ENCODE measurements around the gene TSC22D2.
A peak's percentile ranks its signal among the peaks of the same experiment; 100 is the strongest.

Gene TSC22D2

GRCh38 chr3:150408221-150409124 is at the start of gene TSC22D2:
Gene TSC22D2, plus strand, starts transcription at chr3:150408298. Its CDS starts 1,053 bp downstream, at chr3:150409351.
- DNase-seq: peak; percentile 59 to 97 (median 92)

GRCh38 chr3:150359381-150359780 is 48.7 kb upstream of the TSC22D2 start:
- DNase-seq: no peak

DNA sequence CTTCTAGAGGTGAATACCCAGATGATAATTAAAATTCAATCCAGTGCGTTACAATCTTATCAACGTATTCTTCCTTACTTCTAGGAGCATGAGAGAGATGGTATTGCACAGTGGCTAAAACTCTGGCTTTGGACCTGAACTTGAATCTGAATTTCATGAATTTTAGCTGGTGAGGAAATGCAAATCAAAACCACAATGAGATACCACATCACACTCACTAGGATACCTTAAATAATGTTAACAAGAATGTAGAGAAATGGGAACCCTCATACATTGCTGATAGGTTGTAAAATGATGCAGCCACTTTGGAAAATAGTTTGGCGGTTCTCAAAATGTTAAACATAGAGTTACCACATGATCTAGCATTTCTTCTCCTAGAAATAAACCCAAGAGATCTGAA is 47.1 kb upstream of the TSC22D2 start:
- DNase-seq: no peak

- DNase-seq: no peak
Measured at GRCh38 chr3:150362515-150363302, 45.4 kb upstream of the TSC22D2 start.

DNA sequence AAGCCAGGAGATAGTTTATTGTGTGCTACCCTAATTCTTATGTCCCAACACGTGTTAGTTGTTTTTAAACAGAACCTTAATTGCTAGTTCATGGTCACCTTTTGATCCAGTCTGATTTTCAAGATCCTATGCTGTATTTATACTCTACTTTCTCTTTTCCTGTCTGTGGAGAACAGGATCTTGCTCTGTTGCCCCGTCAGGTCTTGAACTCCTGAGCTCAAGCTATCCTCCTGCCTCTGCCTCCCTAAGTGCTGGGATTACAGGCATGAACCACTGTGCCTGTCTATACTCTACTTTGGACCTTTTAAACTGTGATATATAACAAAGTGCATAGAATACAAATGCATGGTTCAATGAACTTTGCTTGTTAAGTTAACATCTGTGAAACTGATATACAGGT is 44.7 kb upstream of the TSC22D2 start:
- DNase-seq: no peak

GRCh38 chr3:150365132-150365604 is 42.9 kb upstream of the TSC22D2 start:
- no peak for DNase-seq

- peak in 1 of 58 donors; percentile 2 for DNase-seq
Measured at GRCh38 chr3:150367757-150368156, 40.3 kb upstream of the TSC22D2 start.

- DNase-seq: peak in 22 of 58 donors; percentile 7 to 51 (median 22)
Measured at GRCh38 chr3:150370122-150370602, 37.9 kb upstream of the TSC22D2 start.

DNA sequence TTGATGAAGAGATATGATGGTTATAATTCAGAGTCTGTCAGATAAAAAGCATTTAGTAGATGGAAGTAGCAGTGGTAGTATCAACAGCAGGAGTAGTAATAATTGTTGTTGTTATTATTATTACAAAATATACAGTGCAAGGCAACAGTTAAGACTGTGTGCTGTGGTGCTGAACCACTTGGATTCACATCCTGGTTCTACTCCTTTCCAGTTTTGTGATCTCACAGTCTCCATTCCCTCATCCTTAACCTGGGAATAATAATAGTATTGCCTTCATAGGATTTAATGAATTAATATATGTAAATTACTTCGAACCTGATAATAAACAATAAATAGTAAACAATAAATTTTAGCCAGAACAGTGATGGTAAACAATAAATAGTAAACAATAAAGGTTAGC is 37.1 kb upstream of the TSC22D2 start:
- DNase-seq: no peak

DNA sequence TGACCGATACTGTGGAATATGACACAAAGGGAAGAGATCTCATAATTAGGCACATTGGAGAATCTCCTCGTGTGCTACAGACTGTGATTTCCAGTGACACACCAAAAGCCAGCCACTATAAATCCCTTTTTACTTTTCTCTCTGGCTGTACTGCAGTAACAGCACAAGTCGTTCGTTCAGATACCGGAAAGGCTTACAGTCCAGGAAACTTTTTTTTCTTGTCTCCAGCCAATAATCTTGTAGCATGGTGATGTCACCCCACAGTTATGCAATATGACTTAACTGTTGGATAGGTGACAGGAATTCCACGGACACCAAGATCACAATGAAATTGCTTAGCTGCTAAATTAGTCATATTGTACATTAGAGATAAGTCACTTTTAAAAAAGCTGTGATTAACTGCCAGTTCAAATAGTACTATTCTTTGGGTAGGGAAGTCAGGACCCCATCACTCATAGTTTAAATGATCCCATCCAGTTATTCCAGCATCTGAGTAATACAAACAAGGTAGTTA is 36.3 kb upstream of the TSC22D2 start:
- DNase-seq: peak in 7 of 58 donors; percentile 2 to 47 (median 6)

DNA sequence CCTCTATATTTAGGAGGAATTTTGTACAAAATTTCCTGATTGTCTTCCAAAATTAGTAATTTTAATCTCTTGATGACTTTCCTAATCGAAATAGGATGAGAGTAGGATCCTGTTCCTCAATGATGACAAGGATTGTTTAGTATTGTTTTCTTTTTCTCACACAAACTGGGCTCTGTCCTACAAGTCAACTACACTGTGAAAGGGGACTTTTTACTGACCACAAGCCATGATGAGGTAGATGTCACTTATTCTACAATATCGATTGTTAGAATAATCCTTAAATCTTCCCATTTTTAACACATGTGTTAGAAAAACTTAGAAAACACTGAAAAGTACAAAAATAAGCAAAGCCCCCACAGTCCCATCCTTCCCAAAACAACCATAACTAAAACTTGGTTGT is 35.8 kb upstream of the TSC22D2 start:
- no peak for DNase-seq

DNA sequence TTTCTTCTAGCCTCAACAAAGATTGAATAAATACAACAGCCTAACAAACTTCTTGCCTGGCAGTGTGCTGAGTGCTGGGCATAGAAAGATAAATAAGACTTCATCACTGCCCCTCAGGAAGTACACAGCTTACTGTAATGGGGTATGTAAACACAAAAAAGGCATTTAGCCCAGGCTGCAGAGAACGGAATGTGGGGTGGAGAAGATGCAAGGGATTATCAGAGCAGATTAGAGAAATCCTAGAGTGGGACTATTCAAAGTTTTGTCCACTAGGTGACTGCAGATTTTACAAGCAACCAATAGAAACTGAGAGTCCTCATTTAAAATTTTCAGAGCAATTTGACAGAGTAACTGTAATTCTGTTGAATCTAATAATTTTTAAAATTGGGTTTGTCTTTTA is 35.4 kb upstream of the TSC22D2 start:
- no peak for DNase-seq

- DNase-seq: no peak
Measured at GRCh38 chr3:150373234-150373875, 34.7 kb upstream of the TSC22D2 start.

DNA sequence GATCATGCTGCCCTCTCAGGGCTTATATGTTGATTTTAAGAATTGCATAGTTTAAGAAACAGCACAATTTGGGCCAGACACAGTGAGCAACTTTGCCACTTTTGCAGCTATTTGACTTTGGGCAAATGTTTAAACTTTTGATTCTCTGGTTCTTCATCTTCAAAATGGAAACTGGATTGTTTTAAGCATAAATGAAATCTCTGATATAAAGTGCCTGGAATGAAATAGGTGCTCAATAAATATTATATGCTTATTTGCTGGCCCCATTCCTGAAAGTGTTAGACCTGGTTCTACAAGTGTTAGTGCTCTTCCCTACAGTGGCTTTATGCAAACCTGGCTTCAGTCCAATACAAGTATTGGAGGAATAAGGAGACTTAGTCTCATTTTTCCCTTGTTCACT is 33.1 kb upstream of the TSC22D2 start:
- DNase-seq: no peak

DNA sequence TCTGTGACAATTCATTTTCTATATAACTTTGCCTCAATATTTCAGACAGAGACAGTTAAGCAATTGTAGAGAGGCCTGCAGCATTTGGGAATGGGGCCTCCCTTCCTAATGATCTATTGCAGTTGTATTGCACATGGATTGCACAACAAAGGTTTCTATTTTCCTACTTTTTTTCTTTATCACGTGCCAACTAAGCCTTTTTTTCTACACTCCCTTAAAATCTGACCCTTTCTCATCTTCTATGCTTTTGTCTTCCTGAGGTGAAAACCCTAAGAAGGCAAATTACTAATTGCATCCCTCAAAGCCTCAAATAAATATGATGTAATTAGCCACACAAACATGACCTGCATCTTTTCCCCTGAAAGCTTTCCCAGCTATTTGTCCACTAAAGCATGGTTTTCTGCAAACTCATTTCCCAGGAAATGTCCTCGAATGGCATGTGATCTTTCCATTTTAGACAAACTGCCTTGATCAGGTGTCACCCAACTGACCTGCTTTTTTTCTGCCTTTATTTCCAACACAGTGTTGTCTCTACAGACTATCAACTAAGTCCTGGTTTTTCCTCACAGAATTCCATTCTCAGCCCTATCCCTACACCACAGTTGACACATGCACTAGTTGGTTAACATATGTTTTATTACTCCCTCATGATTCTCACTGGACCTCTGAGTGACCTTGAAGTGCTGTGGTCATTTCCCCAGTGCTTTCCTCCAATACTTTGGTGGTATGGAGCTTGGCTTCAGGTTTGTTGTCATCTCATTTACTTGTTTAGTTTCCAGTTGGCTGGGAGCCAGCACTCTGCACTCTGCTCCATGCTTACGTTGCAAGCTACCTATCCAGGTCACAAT is 31.9 kb upstream of the TSC22D2 start:
- peak in 1 of 58 donors; percentile 2 for DNase-seq

- no peak for DNase-seq
Measured at GRCh38 chr3:150377601-150378300, 30.3 kb upstream of the TSC22D2 start.

- DNase-seq: no peak
Measured at GRCh38 chr3:150378301-150378748, 29.8 kb upstream of the TSC22D2 start.

- DNase-seq: no peak
Measured at GRCh38 chr3:150379469-150379868, 28.6 kb upstream of the TSC22D2 start.

All from anterior cingulate cortex (tissue), 58 donors.